Measurements from ENCODE around the gene GUCA1A. TPM values are rescaled to one million over a fixed set of nuclear protein-coding genes. Genes with fewer than 3 reads are reported as not detected.

GUCA1A gene
- total RNA-seq, 1 experiment from 2014 or later = 17.2 TPM

GRCh38 chr6:42162812-42163211 is 10.4 kb upstream of the GUCA1A start:
- no peaks in the 10 kb centered on the region for H3K79me1 ChIP-seq (ENCODE audit: insufficient read depth, low read depth, low read length, poor library complexity, severe bottlenecking)
- H2AK5ac ChIP-seq (ENCODE audit: insufficient read length, low read length) = no peak overlapping the region
- peaks cover 2% of the 10 kb centered on the region; the same call in 1 of the 2 replicates for H3K27me3 ChIP-seq (ENCODE audit: insufficient read depth, low read length)
- no peak overlapping the region for H2AFZ ChIP-seq (ENCODE audit: low read length)
- no peak overlapping the region for H2BK12ac ChIP-seq (ENCODE audit: insufficient read length, low read depth, low read length)
- H3K27ac Mint-ChIP-seq = peak overlapping the region in 2 of 3 experiments; percentile 52 to 61; a peak in 2 of 7 replicates
- DNase-seq = no peak
- no peaks in the 10 kb centered on the region for H3K9me3 ChIP-seq (ENCODE audit: control insufficient read depth, low read depth, low read length)
- no peak overlapping the region for H3K9ac ChIP-seq (ENCODE audit: extremely low read depth, insufficient read length, low read length)
- H3T11ph ChIP-seq (ENCODE audit: low read length) = no peak overlapping the region
- no peak overlapping the region for H3K4me2 ChIP-seq (ENCODE audit: insufficient read depth, insufficient read length, low read length)
- H3K23ac ChIP-seq (ENCODE audit: insufficient read length, low read depth, low read length) = no peak overlapping the region
- H3K18ac ChIP-seq (ENCODE audit: insufficient read length, low read depth, low read length) = no peak overlapping the region
- no peak overlapping the region for H2BK15ac ChIP-seq (ENCODE audit: low read depth, low read length)
- H3K79me2 ChIP-seq (ENCODE audit: insufficient read depth, low read length) = no peaks in the 10 kb centered on the region
- no peak for TF ChIP-seq CTCF (conservative IDR thresholded peaks at IDR 0.05)
- H4K5ac ChIP-seq (ENCODE audit: insufficient read length, low read depth, low read length) = no peak overlapping the region
- no peak overlapping the region for H3K4ac ChIP-seq (ENCODE audit: low read depth, low read length)
- H3K23me2 ChIP-seq (ENCODE audit: insufficient read length, low read depth, low read length, poor library complexity, severe bottlenecking) = no peaks in the 10 kb centered on the region
- H4K91ac ChIP-seq (ENCODE audit: insufficient read length, low read depth, low read length) = no peak overlapping the region
- H4K20me1 ChIP-seq (ENCODE audit: control insufficient read depth, insufficient read depth, insufficient read length) = no peaks in the 10 kb centered on the region
- H3K4me1 ChIP-seq (ENCODE audit: insufficient read depth, low read length) = no peaks in the 10 kb centered on the region; the same call in 1 of the 2 replicates
- peaks cover 51 to 67% of the 10 kb centered on the region in 2 experiments for H3K4me1 Mint-ChIP-seq
- H3K56ac ChIP-seq (ENCODE audit: insufficient read length, low read depth, low read length) = no peak overlapping the region
- WGBS (ENCODE audit: extremely low coverage, insufficient read length, low lambda C conversion rate) = no CpG with 5 or more reads among the region's 13 CpGs
- H3K4me3 Mint-ChIP-seq = no peak overlapping the region; a peak in 1 of 5 replicates
- peaks cover 16% of the 10 kb centered on the region for H3K27me3 Mint-ChIP-seq (ENCODE audit: low read depth)
- no peak overlapping the region for H2BK5ac ChIP-seq (ENCODE audit: insufficient read length, low read length)
- no peak overlapping the region for H3K14ac ChIP-seq (ENCODE audit: insufficient read depth, low read length)
- no peak overlapping the region for H2BK20ac ChIP-seq (ENCODE audit: low read depth, low read length, poor library complexity, severe bottlenecking)
- H3K27ac ChIP-seq (ENCODE audit: insufficient read length, low read depth, low read length) = no peak overlapping the region
- H4K8ac ChIP-seq (replicated peaks; ENCODE audit: insufficient read length, low read depth, low read length) = no peak overlapping the region
- H3K36me3 Mint-ChIP-seq (ENCODE audit: insufficient read depth in 1 of 3, low read depth in 3 of 3) = no peaks in the 10 kb centered on the region
- no peak overlapping the region for H2BK120ac ChIP-seq (ENCODE audit: low read depth, low read length, poor library complexity, severe bottlenecking)
- no peaks in the 10 kb centered on the region for H3K9me3 Mint-ChIP-seq
